Fibroblast of lung (primary cell): ENCODE measurements around the gene MYBL2.

Experiments
- CTCF ChIP-seq, 2 donors: IDR thresholded peaks in 1 of 2; conservative IDR thresholded peaks in 1 of 2; 1 replicate in 1 of 2; 2 replicates in 1 of 2; pipeline ENCODE4 v1.5.1; 2011 to 2012; ENCODE audit warnings: low read length in 2 of 2, control low read depth in 1 of 2, inconsistent platforms in 1 of 2, low read depth in 1 of 2, mild to moderate bottlenecking in 1 of 2
- EZH2 ChIP-seq: IDR thresholded peaks from 2 replicates; pipeline ENCODE4 v1.5.1; 2012; ENCODE audit warnings: low read length, control low read depth, mild to moderate bottlenecking; ENCODE audit errors: missing control alignments

GRCh38 chr20:43695571-43695970, 28.7 kb downstream of the MYBL2 start:
- TF ChIP-seq CTCF (conservative IDR thresholded peaks at IDR 0.05 in 1 of 2, IDR thresholded peaks at IDR 0.05 in 1 of 2; ENCODE audit: low read depth in 1 of 2, low read length in 2 of 2) (no peak), EZH2 (no peak)
